Ishikawa (cell line): Measurements from ENCODE around the gene GOLGA5.

ENCODE experiments used
- CEBPB ChIP-seq: IDR thresholded peaks from 2 replicates; pipeline ENCODE4 v1.6.1; 2012
- NFIC ChIP-seq: IDR thresholded peaks from 2 replicates; pipeline ENCODE4 v1.6.1; 2012
- RAD21 ChIP-seq: IDR thresholded peaks from 2 replicates; pipeline ENCODE4 v1.6.1; 2012; ENCODE audit warnings: low read depth
- TCF12 ChIP-seq: IDR thresholded peaks from 2 replicates; pipeline ENCODE4 v1.6.1; 2012; ENCODE audit warnings: low read depth
- TEAD4 ChIP-seq: IDR thresholded peaks from 2 replicates; pipeline ENCODE4 v1.6.1; 2012
- YY1 ChIP-seq: IDR thresholded peaks from 2 replicates; pipeline ENCODE4 v1.6.1; 2012; ENCODE audit warnings: low read depth

DNA sequence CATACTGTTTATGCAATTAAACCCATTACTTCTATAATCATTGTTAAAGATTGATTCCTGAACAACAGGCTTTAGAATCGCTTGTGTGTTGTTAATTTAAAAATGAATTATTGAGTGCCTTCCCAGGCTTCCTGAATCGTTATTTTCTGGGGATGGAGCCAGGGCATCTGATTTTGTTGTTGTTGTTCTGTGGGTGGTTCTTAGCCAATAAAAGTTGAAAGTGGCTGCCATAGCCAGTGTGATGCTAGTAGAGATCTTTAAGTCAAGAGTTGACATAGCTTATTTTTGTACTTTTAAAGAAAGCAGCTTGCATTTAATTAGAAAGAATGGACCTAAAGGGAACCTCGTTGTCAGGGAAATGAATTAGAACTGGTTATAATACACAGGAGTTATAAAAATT, 6.4 kb downstream of the GOLGA5 start:
- no peak for TF ChIP-seq TCF12
- TF ChIP-seq TEAD4, result no peak
- TF ChIP-seq YY1, result no peak
- no peak for TF ChIP-seq RAD21
- no peak for TF ChIP-seq CEBPB
- TF ChIP-seq NFIC, result no peak
